ENCODE results near the gene ATP6V0B.

- no peak for TF ChIP-seq EZH2 (IDR thresholded peaks at IDR 0.05)
- TF ChIP-seq, protein P1, sequence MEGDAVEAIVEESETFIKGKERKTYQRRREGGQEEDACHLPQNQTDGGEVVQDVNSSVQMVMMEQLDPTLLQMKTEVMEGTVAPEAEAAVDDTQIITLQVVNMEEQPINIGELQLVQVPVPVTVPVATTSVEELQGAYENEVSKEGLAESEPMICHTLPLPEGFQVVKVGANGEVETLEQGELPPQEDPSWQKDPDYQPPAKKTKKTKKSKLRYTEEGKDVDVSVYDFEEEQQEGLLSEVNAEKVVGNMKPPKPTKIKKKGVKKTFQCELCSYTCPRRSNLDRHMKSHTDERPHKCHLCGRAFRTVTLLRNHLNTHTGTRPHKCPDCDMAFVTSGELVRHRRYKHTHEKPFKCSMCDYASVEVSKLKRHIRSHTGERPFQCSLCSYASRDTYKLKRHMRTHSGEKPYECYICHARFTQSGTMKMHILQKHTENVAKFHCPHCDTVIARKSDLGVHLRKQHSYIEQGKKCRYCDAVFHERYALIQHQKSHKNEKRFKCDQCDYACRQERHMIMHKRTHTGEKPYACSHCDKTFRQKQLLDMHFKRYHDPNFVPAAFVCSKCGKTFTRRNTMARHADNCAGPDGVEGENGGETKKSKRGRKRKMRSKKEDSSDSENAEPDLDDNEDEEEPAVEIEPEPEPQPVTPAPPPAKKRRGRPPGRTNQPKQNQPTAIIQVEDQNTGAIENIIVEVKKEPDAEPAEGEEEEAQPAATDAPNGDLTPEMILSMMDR (IDR thresholded peaks at IDR 0.05), result no peak
Measured at GRCh38 chr1:43951021-43951985, 23.5 kb upstream of the ATP6V0B start.

Data from neural progenitor cell (in vitro differentiated cells).